ENCODE measurements around the gene MGAT3. TPM values are rescaled to one million over a fixed set of nuclear protein-coding genes. Genes with fewer than 3 reads are reported as not detected.
A peak's percentile ranks its signal among the peaks of the same experiment; 100 is the strongest.

The MGAT3 gene
- total RNA-seq, 2 experiments from 2014 or later = 7.0 to 7.2 TPM

DNA sequence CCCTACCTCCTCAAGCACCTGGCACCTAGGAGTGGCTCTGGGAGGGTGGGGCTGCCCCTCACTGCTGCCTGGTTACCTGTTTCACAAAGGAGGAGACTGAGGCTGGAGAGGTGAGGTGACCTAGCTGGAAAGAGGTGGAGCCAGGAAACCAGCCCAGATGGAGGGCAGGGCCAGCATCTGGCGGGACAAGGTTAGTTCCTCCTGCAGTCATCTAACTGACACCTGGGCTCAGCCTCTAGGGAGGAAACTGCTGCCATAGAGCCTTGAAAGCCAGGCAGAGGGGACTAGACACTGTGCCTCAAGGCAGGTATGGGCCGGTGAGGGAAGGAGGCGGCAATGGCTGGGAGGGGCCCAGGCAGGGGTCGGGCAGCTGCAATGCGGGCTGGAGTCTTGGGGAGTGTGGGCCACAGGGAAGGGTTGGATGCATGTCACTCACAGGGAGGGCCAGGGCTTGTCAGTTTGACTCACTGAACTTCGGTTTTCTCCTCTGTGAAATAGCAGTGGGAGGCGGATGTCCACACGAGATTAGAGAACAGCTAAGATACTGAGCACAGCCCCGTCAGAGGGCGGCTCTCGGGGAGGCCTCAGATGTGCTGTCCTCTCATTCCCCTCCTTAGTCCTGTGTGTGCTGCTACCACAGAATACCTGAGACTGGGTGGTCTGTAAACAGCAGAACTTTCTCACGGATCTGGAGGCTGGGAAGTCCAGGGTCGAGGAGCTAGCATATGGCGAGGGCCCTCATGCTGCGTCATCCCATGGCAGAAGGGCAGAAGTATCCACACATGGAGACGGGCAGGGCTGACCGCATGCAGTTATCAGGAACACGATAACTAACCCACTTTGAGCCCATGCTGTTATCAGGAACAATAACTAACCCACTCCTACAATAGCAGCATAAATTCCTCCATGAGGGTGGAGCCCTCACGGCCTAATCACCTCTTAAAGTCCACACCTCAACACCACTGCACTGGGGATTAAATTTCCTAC lies 16.1 kb downstream of the MGAT3 start:
- POLR2A ChIA-PET = no interaction called here

GRCh38 chr22:39473851-39474250 lies 17.0 kb downstream of the MGAT3 start:
- Mint-ChIP-seq H3K27ac (no peak overlapping the region), H3K4me1 (peaks cover 19% of the 10 kb centered on the region), H3K27me3 (no peaks in the 10 kb centered on the region), H3K9me3 (no peaks in the 10 kb centered on the region), H3K36me3 (no peaks in the 10 kb centered on the region), H3K4me3 (no peak overlapping the region)
- POLR2A ChIA-PET = no interaction called here
- DNase-seq = no peak
- no peak for ATAC-seq (ENCODE audit: low read depth)

More for the DNA sequence above, 16.1 kb downstream of the MGAT3 start:
- no peaks in the 10 kb centered on the region for H3K27me3 Mint-ChIP-seq
- no peaks in the 10 kb centered on the region for H3K9me3 Mint-ChIP-seq
- H3K4me1 Mint-ChIP-seq = peaks cover 23% of the 10 kb centered on the region
- H3K4me3 Mint-ChIP-seq = no peak overlapping the region
- DNase-seq (no peak), ATAC-seq (ENCODE audit: low read depth) (no peak)
- H3K36me3 Mint-ChIP-seq = no peaks in the 10 kb centered on the region
- peak overlapping the region; percentile 47 for H3K27ac Mint-ChIP-seq

DNA sequence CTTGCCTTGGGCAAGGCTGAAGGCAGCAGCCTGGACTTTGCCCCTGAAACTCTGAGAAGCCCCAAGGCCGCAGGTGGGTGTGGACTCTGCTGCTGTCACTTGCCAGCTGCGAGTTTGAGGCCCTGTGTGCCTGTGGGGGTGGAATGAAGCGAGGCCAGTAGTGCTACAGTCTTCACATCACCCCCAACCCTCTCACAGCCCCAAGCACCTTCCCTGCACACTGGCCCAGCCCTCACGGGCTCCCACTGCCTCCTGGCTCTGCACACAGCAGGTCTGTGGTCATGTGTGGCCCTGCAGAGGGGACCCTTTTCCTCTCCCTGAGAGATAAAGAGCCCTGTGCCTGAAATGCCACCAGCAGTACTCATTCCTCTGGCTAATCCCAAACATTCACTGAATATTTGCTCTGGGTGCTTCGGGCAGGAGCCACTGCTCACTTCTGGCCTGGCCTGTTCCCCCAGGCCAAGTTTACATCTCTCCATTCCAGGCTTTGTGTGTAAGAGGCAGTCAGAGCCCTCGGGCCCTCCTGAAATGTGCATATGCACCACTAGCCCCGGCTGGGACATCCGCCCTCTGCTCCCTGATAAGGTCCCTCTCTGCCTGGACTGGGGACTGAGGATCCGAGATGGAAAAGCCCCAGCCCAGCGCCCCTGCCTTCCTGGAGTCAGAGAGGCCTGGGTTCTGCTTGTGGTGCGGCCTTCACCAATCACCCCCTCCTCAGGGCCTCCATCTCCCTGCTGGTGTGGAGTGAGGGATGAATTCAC lies 17.7 kb downstream of the MGAT3 start:
- Mint-ChIP-seq H3K4me3 (no peak overlapping the region), H3K9me3 (no peaks in the 10 kb centered on the region), H3K27ac (no peak overlapping the region), H3K36me3 (no peaks in the 10 kb centered on the region), H3K4me1 (peaks cover 19% of the 10 kb centered on the region), H3K27me3 (no peaks in the 10 kb centered on the region)
- POLR2A ChIA-PET = interaction anchor here (0.6 to 0.7 kb wide), 2 partner anchors 66 to 299 kb away, joined by 3 to 6 read pairs; no protein-coding TSS in a partner anchor
- no peak for ATAC-seq (ENCODE audit: low read depth)
- no peak for DNase-seq

- H3K36me3 Mint-ChIP-seq = no peaks in the 10 kb centered on the region
- ATAC-seq (ENCODE audit: low read depth) = no peak
- H3K9me3 Mint-ChIP-seq = no peaks in the 10 kb centered on the region
- no peak overlapping the region for H3K4me3 Mint-ChIP-seq
- H3K27me3 Mint-ChIP-seq = no peaks in the 10 kb centered on the region
- no peak overlapping the region for H3K27ac Mint-ChIP-seq
- no peak for DNase-seq
- POLR2A ChIA-PET = interaction anchor here (0.6 to 1.1 kb wide), 3 partner anchors 28 to 300 kb away, joined by 3 to 6 read pairs (median 3); no protein-coding TSS in a partner anchor
- peaks cover 19% of the 10 kb centered on the region for H3K4me1 Mint-ChIP-seq
Observed at GRCh38 chr22:39475337-39475736, 18.5 kb downstream of the MGAT3 start.

DNA sequence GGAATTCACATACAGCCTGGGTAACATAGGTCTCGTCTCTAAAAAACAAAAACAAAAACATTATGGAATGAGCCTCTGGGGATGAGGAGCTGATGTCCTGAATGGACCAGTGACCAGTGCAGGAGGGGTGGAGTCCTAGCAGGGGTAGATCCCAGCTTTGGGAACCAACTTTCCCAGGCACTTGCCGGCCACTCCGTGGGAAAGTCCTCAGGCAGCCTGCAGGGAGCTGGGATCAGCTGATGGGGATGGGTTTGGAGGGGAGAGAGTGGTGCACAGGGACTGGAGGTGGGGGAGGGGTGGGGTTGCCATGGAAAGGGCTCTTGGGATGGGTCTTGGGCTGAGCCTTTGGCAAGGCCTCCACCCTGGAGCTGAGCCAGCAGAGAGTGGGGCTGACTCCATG lies 19.1 kb downstream of the MGAT3 start:
- Mint-ChIP-seq H3K9me3 (no peaks in the 10 kb centered on the region), H3K4me1 (peaks cover 19% of the 10 kb centered on the region), H3K27me3 (no peaks in the 10 kb centered on the region), H3K36me3 (no peaks in the 10 kb centered on the region), H3K4me3 (no peak overlapping the region), H3K27ac (no peak overlapping the region)
- no peak for DNase-seq
- POLR2A ChIA-PET = interaction anchor here (1.1 kb wide), 1 partner anchor 29 kb away, joined by 3 read pairs; no protein-coding TSS in a partner anchor
- no peak for ATAC-seq (ENCODE audit: low read depth)

- no peak overlapping the region for H3K4me3 Mint-ChIP-seq
- POLR2A ChIA-PET = no interaction called here
- H3K36me3 Mint-ChIP-seq = no peaks in the 10 kb centered on the region
- no peak overlapping the region for H3K27ac Mint-ChIP-seq
- peaks cover 13% of the 10 kb centered on the region for H3K4me1 Mint-ChIP-seq
- ATAC-seq (ENCODE audit: low read depth) (no peak), DNase-seq (no peak)
- no peaks in the 10 kb centered on the region for H3K9me3 Mint-ChIP-seq
- no peaks in the 10 kb centered on the region for H3K27me3 Mint-ChIP-seq
Observed at GRCh38 chr22:39476664-39477063, 19.9 kb downstream of the MGAT3 start.

GRCh38 chr22:39477542-39477941 lies 20.7 kb downstream of the MGAT3 start:
- POLR2A ChIA-PET = no interaction called here
- H3K4me1 Mint-ChIP-seq = peaks cover 6% of the 10 kb centered on the region

DNA sequence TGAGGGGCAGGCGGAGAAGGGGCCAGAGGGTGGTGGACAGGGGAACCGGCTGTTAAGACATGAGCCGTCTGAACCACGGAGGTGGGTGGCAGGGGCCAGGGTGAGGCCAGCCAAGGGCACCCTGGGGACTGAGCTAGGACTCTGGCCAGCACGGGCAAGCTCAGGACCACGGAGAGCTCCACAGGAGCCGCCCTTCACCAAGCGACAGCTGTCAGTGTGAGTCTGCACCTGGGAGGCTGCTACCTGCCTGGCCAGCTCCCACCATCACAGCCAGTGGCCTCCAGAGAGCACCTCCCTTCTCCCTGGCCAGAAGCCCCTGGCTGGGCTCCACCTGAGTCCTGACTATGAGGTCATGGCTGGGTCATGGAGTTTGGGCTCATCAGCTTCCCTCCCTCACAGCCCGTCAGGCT lies 21.6 kb downstream of the MGAT3 start:
- Mint-ChIP-seq H3K4me1 (no peaks in the 10 kb centered on the region), H3K27me3 (no peaks in the 10 kb centered on the region), H3K27ac (no peak overlapping the region), H3K9me3 (no peaks in the 10 kb centered on the region), H3K36me3 (no peaks in the 10 kb centered on the region), H3K4me3 (no peak overlapping the region)
- peak; percentile 64 for DNase-seq
- POLR2A ChIA-PET = interaction anchor here (0.5 kb wide), 1 partner anchor 313 kb away, joined by 4 read pairs; no protein-coding TSS in a partner anchor
- peak; percentile 34 for ATAC-seq (ENCODE audit: low read depth)

More at GRCh38 chr22:39477542-39477941, 20.7 kb downstream of the MGAT3 start:
- DNase-seq (no peak), ATAC-seq (ENCODE audit: low read depth) (no peak)
- no peak overlapping the region for H3K4me3 Mint-ChIP-seq
- no peaks in the 10 kb centered on the region for H3K36me3 Mint-ChIP-seq
- no peaks in the 10 kb centered on the region for H3K9me3 Mint-ChIP-seq
- no peaks in the 10 kb centered on the region for H3K27me3 Mint-ChIP-seq
- no peak overlapping the region for H3K27ac Mint-ChIP-seq

DNA sequence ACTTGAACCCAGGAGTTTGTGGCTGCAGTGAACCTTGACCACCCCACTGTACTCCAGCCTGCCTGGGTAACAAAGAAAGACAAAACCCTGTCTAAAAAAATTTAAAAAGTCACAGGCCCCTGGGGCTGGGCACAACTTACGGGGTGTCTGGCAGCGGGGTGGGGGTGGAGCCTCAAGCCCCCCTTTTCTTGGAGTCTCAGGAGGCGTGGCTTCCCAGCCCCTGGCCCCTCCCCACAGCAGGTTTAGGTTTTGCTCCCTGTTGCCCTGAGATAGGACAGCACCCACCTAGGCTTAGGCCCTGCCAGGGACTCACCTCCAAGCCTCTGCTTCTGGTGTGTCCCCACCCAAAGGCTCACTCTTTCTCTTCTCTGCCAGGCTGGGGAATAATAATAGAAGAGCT lies 22.4 kb downstream of the MGAT3 start:
- Mint-ChIP-seq H3K36me3 (no peaks in the 10 kb centered on the region), H3K27me3 (no peaks in the 10 kb centered on the region), H3K9me3 (no peaks in the 10 kb centered on the region), H3K27ac (no peak overlapping the region), H3K4me3 (no peak overlapping the region), H3K4me1 (no peaks in the 10 kb centered on the region)
- ATAC-seq (ENCODE audit: low read depth) = no peak
- POLR2A ChIA-PET = no interaction called here
- DNase-seq = no peak

- no peak for ATAC-seq (ENCODE audit: low read depth)
- Mint-ChIP-seq H3K27ac (no peak overlapping the region), H3K4me3 (no peak overlapping the region), H3K9me3 (no peaks in the 10 kb centered on the region), H3K27me3 (no peaks in the 10 kb centered on the region), H3K4me1 (no peaks in the 10 kb centered on the region), H3K36me3 (no peaks in the 10 kb centered on the region)
- POLR2A ChIA-PET = no interaction called here
- DNase-seq = no peak
Observed at GRCh38 chr22:39480557-39480956, 23.7 kb downstream of the MGAT3 start.

- no peaks in the 10 kb centered on the region for H3K4me1 Mint-ChIP-seq
- no peak overlapping the region for H3K27ac Mint-ChIP-seq
- ATAC-seq (ENCODE audit: low read depth) = no peak
- H3K9me3 Mint-ChIP-seq = no peaks in the 10 kb centered on the region
- POLR2A ChIA-PET = no interaction called here
- DNase-seq = no peak
- no peak overlapping the region for H3K4me3 Mint-ChIP-seq
- H3K36me3 Mint-ChIP-seq = no peaks in the 10 kb centered on the region
- H3K27me3 Mint-ChIP-seq = no peaks in the 10 kb centered on the region
Observed at GRCh38 chr22:39481054-39481453, 24.2 kb downstream of the MGAT3 start.

DNA sequence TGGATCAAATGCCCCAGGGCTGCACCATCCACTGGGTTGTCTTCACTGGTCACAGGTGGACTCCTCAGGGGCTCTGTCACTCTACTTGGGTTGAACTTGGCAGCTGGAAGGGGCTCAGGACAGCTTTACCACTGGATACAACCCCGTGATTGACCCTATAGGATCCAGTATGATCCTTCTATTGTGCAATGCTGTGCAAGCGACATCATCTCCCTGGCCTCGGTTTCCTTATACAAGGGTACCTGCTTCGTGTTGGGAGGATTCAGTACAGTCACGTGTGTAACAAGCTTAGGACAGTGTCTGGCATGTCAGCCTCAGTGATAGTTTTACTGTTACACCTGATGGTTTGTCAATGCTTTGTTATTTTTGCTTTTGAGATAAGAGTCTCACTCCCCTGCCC lies 24.8 kb downstream of the MGAT3 start:
- H3K27ac Mint-ChIP-seq = no peak overlapping the region
- DNase-seq (no peak), ATAC-seq (ENCODE audit: low read depth) (no peak)
- POLR2A ChIA-PET = interaction anchor here (1.6 kb wide), 1 partner anchor 39 kb away, joined by 4 read pairs; the partner anchor contains the start of gene ATF4
- H3K9me3 Mint-ChIP-seq = no peaks in the 10 kb centered on the region
- no peaks in the 10 kb centered on the region for H3K36me3 Mint-ChIP-seq
- no peaks in the 10 kb centered on the region for H3K27me3 Mint-ChIP-seq
- H3K4me1 Mint-ChIP-seq = no peaks in the 10 kb centered on the region
- H3K4me3 Mint-ChIP-seq = no peak overlapping the region

- H3K9me3 Mint-ChIP-seq = no peaks in the 10 kb centered on the region
- no peaks in the 10 kb centered on the region for H3K36me3 Mint-ChIP-seq
- no peaks in the 10 kb centered on the region for H3K27me3 Mint-ChIP-seq
- no peak overlapping the region for H3K27ac Mint-ChIP-seq
- no peak overlapping the region for H3K4me3 Mint-ChIP-seq
- H3K4me1 Mint-ChIP-seq = no peaks in the 10 kb centered on the region
- ATAC-seq (ENCODE audit: low read depth) (no peak), DNase-seq (no peak)
- POLR2A ChIA-PET = interaction anchor here (1.6 kb wide), 1 partner anchor 38 kb away, joined by 4 read pairs; the partner anchor contains the start of gene ATF4
Observed at GRCh38 chr22:39482768-39483167, 26.0 kb downstream of the MGAT3 start.
